MM.1S (cell line): ENCODE data around the gene SLCO3A1.

ENCODE experiments used
- CTCF ChIP-seq: fragments of 300-600 bp; sonication (generic); IDR thresholded peaks from 2 replicates; pipeline ENCODE4 v1.5.1; 2016; ENCODE audit warnings: antibody characterized with exemption, low read length, mixed read lengths
- EZH2phosphoT487 ChIP-seq: fragments of 300-600 bp; sonication (generic); IDR thresholded peaks from 2 replicates; pipeline ENCODE4 v1.6.1; 2018; ENCODE audit warnings: antibody characterized with exemption, low read length

DNA sequence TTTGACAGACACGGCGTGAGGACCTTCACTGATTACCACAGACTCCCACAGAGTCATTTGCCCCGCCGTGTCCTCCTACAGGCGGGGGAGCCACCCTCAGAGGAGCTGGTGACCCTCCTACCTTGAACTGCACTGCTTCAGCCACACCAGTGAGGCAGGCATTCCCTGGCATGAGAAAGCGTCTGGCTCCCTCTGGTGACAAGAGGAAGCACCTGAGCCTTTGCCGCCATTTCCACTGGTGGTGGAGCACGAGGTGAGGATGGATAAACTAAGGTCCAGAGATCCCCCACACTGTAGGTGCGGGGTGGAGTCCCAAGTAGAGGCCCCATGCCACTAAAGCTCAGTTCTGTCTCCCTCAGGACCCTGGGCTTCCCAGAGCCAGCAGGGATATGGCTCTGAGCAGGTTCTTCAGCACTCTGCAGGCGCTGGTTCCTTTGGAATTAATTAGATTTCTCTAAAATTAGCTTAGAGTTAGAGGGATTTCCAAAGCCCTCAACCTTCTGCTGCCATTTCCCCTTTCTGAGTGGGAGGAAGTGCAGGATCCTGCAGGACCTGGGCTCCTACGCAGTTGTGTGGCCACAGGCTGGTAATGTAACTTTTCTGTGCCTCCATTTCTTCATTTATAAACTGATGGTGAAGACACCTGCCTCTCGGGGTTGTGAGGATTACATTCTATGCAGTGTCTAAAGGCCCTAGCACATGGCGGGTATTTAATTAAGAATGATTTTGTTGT lies 224.0 kb downstream of the SLCO3A1 start:
- peak; percentile 82 for TF ChIP-seq CTCF
- TF ChIP-seq EZH2phosphoT487: no peak
